ENCODE data around the gene TNFRSF8.
"Not testable (repeated sequence)": the region's sequence is repeated elsewhere in the genome, so short reads cannot be mapped to it uniquely, and the experiment has no call there.

Gene TNFRSF8

GRCh38 chr1:12088607-12089006 is 25.5 kb downstream of the TNFRSF8 start:
- no peak for DNase-seq

GRCh38 chr1:12090326-12090725 is 27.2 kb downstream of the TNFRSF8 start:
- DNase-seq: no peak

DNA sequence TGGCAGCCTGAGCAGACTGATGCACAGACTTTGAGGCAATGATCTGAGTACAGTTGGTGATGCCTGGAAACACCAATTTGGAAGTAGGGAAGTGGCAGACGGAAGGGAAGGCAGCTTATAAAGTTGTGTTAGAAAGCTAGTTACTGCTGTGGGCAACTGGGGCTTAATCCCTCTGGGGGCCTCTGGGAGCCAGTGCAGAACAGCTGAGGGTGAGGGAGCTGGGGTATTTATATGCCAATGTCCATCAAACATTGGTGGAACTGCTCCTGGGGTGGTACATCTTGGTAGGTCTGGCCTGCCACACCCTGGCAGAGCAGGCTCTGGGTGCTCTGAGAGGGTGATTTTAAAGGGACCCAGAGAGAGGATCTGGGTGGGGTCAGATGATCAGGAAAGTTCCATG is 28.1 kb downstream of the TNFRSF8 start:
- DNase-seq: no peak

DNA sequence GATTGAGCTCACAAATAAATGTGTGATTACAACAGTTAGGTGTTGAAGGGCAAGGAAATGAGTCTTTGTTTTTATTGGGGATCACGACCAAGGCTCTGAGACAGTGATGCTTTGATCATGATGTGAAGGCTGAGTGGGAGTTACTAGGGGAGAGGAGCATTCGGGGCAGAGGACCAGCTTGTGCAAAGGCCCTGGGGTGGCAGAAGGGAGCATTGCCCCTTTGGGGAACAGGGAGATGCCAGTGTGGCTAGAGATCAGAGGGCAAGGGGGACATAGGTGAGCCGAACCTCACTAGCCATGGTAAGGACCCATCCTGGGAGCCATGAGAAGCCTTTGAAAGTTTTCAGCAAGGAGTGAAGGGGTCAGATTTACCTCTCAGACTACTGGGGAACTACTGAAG is 31.1 kb downstream of the TNFRSF8 start:
- DNase-seq: no peak

GRCh38 chr1:12095452-12096263 is 32.6 kb downstream of the TNFRSF8 start:
- DNase-seq: no peak

DNA sequence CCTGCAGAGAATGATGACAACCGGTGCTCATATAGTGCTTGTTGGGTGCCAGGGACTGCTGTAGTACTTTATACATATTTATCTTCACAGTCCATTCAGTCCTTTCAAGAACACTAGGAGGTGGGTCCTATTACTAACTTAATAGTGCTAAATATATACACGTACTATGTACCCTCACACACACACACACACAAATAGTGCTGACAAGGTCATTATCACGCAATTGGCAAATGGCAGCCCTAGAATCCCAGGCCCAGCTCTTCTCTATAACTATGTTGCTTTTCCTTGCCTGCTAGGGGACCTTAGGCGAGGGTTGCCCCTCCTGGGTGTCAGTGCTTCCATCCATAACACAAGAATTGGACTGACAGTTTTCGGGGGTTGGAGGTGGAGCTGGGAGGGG is 33.5 kb downstream of the TNFRSF8 start:
- DNase-seq: no peak

DNA sequence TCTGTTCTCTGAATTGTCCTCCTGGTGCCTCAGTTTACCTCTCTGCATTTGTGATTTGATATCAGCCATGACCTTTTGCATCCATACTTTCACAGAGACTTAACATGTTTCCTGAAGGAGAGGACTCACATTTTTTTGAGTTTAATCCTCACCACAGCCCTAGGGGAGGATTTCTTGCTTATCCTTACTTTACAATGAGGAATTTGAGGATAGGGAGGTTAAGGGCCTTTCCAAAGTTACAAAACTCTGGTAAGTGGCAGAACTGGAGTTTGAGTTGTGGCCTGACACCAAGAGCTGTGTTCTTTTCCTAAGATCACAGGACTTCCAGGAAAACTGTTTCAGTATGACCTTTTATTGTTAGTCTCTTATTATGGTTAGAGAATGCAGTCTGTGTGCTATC is 34.2 kb downstream of the TNFRSF8 start:
- DNase-seq: no peak

DNA sequence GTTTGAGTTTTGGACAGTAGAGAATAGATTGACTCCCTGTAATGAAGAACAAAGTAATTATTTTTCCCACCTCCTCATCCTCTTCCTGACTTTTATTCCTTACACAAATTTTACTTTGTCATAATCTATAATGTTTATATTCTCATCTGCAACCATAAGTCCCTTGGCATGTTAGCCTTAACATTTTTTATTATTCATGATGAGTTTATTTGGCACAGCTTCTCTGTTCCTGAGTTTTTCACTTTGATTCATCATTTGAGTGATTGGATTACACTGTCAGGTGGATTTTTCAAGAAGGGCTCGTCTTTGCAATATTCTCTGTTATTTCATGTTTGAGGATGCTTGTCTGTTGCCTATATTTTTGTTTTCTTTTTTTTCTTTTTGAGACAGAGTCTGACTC is 35.7 kb downstream of the TNFRSF8 start:
- no peak for DNase-seq

- DNase-seq: no peak
Observed at GRCh38 chr1:12099610-12100009, 36.5 kb downstream of the TNFRSF8 start.

GRCh38 chr1:12100071-12100470 is 37.0 kb downstream of the TNFRSF8 start:
- no peak for DNase-seq

DNA sequence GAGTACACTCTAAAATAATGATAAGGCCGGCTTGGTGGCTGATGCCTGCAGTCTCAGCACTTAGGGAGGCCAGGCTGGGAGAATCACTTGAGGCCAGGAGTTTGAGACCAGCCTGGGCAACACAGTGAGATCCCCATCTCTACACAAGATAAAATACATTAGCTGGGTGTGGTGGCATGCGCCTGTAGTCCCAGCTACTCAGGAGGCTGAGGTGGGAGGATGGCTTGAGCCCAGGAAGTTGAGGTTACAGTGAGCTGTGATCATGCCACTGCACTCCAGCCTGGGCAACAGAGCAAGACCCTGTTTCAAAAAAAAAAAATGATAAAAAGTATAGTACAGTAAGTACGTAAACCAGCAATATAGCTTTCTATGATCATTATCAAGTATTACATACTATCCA is 38.0 kb downstream of the TNFRSF8 start:
- DNase-seq: not testable (repeated sequence)

DNA sequence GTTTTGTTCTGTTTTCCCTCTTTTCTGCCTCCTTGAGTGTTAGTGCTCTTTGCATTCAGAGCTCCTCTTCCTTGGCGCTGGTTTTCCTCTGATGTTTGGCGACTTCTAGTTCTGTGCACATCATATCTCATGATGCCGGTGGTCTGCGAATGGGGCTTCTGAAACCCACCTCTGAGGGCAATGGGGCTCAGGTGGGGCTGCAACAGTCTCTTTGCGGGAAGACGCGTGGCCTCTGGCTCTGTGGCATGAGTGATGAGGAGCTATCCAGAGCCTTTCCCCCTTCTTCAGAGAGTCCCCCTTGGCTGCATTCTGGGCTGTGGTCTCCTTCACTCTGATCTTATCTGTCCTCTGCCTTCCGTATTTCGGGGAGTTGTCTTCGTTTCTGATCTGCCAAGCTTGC is 39.0 kb downstream of the TNFRSF8 start:
- no peak for DNase-seq

- DNase-seq: no peak
Observed at GRCh38 chr1:12104417-12104816, 41.3 kb downstream of the TNFRSF8 start.

DNA sequence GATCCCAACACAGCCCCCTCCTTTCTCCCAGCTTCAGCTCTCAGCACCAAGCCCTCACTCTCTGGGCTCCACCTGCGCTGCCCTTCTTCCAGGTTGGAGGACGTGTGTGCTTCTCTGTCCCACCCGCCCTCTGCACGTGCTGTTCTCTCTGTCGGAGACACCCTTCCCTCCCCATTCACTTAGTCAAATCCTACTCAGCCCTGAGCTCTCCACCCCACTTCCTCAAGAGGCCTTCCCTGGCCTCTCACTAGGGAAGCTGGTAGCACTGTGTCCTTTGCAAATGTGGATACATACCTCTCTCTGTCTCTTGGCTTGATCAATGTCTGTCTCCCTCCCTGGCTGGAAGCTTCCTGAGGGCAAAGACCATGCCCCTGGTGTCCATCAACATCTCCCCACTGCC is 43.0 kb downstream of the TNFRSF8 start:
- DNase-seq: no peak

DNA sequence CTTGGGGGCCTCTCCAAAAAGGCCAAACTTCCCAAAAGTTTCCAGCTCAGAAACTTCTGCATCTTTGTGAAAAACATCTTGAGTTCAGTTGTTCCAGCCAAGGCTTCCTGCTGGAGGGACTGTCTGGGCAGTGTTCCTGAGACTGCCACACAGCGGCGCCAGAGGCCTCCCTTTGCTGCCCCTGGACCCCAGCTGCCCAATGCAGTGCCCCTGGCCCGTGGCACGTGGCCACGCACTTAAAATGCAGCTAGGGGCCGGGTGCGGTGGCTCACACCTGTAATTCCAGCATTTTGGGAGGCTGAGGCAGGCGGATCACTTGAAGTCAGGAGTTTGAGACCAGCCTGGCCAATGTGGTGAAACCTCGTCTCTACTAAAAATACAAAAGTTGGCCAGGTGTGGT is 43.8 kb downstream of the TNFRSF8 start:
- not testable (repeated sequence) for DNase-seq

GRCh38 chr1:12107718-12108117 is 44.6 kb downstream of the TNFRSF8 start:
- no peak for DNase-seq

- DNase-seq: no peak
Observed at GRCh38 chr1:12109901-12110300, 46.8 kb downstream of the TNFRSF8 start.

DNA sequence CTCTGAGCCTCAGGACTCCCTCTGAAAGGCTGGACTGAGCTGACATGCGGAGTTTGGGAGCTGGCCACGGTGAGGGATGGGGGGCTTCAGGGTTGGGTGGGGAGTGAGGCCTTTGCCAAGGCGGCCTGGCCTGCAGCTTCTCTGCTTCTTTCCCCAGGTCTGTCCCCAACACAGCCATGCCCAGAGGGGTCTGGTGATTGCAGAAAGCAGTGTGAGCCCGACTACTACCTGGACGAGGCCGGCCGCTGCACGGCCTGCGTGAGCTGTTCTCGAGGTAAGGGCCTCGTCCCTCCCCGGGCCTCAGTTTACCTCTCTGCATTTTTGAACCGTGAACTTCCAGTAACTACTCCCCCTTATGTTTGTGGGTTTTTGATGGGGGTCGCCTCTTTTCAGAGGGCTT is 48.6 kb downstream of the TNFRSF8 start:
- no peak for DNase-seq

DNA sequence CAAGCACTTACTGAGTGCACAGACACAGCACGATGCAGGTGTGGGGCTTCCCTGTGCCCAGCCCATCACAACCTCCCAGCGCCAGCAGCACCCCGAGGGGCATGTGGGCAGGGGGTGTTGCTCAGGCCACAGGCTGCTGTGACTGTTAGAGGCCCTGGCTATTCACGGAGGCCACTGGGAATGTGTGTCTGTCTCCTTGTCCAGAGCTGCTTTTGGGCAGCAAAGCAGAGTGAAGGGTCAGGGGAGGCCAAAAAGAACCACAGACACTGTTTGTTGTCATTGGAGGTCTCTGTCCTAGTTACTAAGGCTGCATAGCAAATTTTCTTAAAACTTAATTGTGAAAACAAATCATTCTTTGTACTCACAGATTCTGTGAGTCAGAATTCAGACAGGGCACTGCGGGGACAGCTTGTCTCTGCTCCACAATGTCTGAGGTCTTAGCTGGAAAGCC is 49.6 kb downstream of the TNFRSF8 start:
- DNase-seq: no peak

DNA sequence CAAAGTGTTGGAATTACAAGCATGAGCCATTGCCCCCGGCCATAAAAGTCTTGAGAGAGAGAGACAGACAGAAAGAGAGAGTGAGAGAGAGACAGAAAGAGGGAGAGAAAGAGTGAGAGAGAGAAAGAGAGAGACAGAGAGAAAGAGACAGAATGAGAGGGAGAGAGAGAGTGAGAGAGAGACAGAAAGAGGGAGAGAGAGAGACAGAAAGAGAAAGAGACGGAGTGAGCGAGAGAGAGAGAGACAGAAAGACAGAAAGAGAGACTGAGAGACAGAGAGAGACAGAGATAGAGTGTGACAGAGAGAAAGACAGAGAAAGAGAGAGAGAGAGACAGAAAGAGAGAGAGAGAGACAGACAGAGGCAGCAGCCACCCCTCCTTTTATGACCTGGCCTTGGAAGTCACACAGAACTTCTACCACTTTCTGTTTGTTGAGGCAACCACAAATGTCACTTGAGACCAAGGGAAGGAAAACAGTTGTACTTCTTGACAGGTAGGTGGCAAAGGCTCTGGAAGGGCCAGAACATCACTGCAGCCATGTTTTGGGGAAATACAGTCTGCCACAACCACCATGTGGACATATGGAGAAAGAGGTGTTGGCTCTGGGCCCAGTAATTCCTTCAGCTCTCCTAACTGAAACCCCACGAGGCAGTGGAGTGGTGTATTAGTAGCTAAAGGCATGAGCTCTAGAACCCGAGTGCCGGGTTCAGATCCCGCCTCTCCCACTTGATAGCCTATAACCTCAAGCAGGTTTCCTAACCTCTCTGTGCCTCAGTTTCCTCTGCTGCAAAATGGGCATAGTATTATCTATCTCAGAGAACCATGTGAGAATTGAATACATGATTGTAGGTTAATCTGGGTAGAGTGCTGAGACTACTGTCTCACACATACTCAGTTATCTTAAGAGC is 50.6 kb downstream of the TNFRSF8 start:
- DNase-seq: no peak

- DNase-seq: no peak
Observed at GRCh38 chr1:12114340-12114683, 51.2 kb downstream of the TNFRSF8 start.

GRCh38 chr1:12114916-12115315 is 51.8 kb downstream of the TNFRSF8 start:
- no peak for DNase-seq

- no peak for DNase-seq
Observed at GRCh38 chr1:12121212-12122003, 58.3 kb downstream of the TNFRSF8 start.
